K562 (cell line): ENCODE measurements around the gene WWOX.
"Not testable (repeated sequence)": the region's sequence is repeated elsewhere in the genome, so short reads cannot be mapped to it uniquely, and the experiment has no call there.

Experiments used
- CBFB ChIP-seq: sonication (generic); formaldehyde crosslinking; IDR thresholded peaks from 2 replicates; pipeline ENCODE4 v1.4.0; 2020; ENCODE audit warnings: mild to moderate bottlenecking, missing genetic modification reagents
- EP300 ChIP-seq: IDR thresholded peaks from 2 replicates; pipeline ENCODE4 v1.6.1; 2012; ENCODE audit warnings: low read length, improper control_type of control experiment
- HDGF ChIP-seq: fragments of 450-650 bp; IDR thresholded peaks from 2 replicates; pipeline ENCODE4 v1.6.1; 2016
- NFYB ChIP-seq: IDR thresholded peaks from 2 replicates; pipeline ENCODE4 v1.6.1; 2011; ENCODE audit warnings: mild to moderate bottlenecking, moderate library complexity; ENCODE audit not compliant: insufficient read length; ENCODE audit errors: extremely low read depth
- YY1 ChIP-seq, 3 experiments: IDR thresholded peaks; 2 replicates each; pipeline ENCODE4 v1.6.1; 2011; ENCODE audit warnings: low read length in 2 of 3, mild to moderate bottlenecking in 2 of 3, moderate library complexity in 2 of 3, borderline replicate concordance in 1 of 3, control low read depth in 1 of 3, low read depth in 1 of 3; ENCODE audit not compliant: insufficient read depth in 3 of 3, insufficient replicate concordance in 2 of 3, control insufficient read depth in 1 of 3, insufficient read length in 1 of 3; ENCODE audit errors: extremely low read depth in 1 of 3
- ZNF124 ChIP-seq: sonication (generic); formaldehyde crosslinking; IDR thresholded peaks from 2 replicates; pipeline ENCODE4 v1.8.1; 2022; ENCODE audit warnings: missing genetic modification reagents
- TF ChIP-seq, protein P1 (sequence below), 3 experiments: IDR thresholded peaks in 2 of 3; conservative IDR thresholded peaks in 1 of 3; 2 replicates each; pipeline ENCODE4 v1.5.1; 2011 to 2012; ENCODE audit warnings: low read length in 3 of 3, mild to moderate bottlenecking in 3 of 3, control low read depth in 2 of 3, improper control_type of control experiment in 1 of 3, inconsistent platforms in 1 of 3, low read depth in 1 of 3, mixed read lengths in 1 of 3, moderate library complexity in 1 of 3; ENCODE audit not compliant: insufficient read depth in 2 of 3
- TF ChIP-seq, protein P2 (sequence below): sonication (generic); formaldehyde crosslinking; IDR thresholded peaks from 2 replicates; pipeline ENCODE4 v1.5.0; 2020; ENCODE audit warnings: missing genetic modification reagents
- TF ChIP-seq, protein P3 (sequence below), 2 experiments: fragments of 450-650 bp; IDR thresholded peaks; 2 replicates each; pipeline ENCODE4 v1.6.1; 2016; ENCODE audit warnings: mild to moderate bottlenecking in 2 of 2, borderline replicate concordance in 1 of 2, low read depth in 1 of 2, moderate library complexity in 1 of 2
- TF ChIP-seq, protein P4 (sequence below): fragments of 150-350 bp; conservative IDR thresholded peaks from 2 replicates; pipeline ENCODE4 v1.6.1; 2014; ENCODE audit warnings: low read length

DNA sequence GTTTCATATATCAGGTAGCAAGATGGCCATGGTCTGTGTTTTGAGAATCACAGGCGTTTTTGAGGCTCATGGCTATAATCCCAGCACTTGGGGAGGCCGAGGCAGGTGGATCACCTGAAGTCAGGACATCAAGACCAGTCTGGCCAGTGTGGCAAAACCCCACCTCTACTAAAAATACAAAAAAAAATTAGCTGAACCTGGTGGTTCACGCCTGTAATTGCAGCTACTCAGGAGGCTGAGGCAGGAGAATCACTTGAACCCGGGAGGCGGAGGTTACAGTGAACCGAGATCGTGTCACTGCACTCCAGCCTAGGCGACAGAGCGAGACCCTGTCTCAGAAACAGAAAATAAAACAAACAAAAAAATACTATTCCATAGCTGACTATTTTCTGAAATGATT lies 415.4 kb downstream of the WWOX start:
- not testable (repeated sequence) for TF ChIP-seq HDGF; NFYB; YY1 (IDR thresholded peaks at IDR 0.05; ENCODE audit: borderline replicate concordance in 1 of 3, control insufficient read depth in 1 of 3, extremely low read depth in 1 of 3, insufficient read depth in 3 of 3, insufficient read length in 1 of 3, insufficient replicate concordance in 2 of 3, low read depth in 1 of 3, low read length in 2 of 3); CBFB; EP300; ZNF124 (CRISPR knock-in tag)
- TF ChIP-seq, protein P1, sequence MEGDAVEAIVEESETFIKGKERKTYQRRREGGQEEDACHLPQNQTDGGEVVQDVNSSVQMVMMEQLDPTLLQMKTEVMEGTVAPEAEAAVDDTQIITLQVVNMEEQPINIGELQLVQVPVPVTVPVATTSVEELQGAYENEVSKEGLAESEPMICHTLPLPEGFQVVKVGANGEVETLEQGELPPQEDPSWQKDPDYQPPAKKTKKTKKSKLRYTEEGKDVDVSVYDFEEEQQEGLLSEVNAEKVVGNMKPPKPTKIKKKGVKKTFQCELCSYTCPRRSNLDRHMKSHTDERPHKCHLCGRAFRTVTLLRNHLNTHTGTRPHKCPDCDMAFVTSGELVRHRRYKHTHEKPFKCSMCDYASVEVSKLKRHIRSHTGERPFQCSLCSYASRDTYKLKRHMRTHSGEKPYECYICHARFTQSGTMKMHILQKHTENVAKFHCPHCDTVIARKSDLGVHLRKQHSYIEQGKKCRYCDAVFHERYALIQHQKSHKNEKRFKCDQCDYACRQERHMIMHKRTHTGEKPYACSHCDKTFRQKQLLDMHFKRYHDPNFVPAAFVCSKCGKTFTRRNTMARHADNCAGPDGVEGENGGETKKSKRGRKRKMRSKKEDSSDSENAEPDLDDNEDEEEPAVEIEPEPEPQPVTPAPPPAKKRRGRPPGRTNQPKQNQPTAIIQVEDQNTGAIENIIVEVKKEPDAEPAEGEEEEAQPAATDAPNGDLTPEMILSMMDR (IDR thresholded peaks at IDR 0.05 in 2 of 3, conservative IDR thresholded peaks at IDR 0.05 in 1 of 3; ENCODE audit: insufficient read depth in 2 of 3, low read depth in 1 of 3, low read length in 3 of 3), result not testable (repeated sequence)
- TF ChIP-seq, protein P2, sequence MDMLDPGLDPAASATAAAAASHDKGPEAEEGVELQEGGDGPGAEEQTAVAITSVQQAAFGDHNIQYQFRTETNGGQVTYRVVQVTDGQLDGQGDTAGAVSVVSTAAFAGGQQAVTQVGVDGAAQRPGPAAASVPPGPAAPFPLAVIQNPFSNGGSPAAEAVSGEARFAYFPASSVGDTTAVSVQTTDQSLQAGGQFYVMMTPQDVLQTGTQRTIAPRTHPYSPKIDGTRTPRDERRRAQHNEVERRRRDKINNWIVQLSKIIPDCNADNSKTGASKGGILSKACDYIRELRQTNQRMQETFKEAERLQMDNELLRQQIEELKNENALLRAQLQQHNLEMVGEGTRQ (CRISPR knock-in tag), result not testable (repeated sequence)
- TF ChIP-seq, protein P3, sequence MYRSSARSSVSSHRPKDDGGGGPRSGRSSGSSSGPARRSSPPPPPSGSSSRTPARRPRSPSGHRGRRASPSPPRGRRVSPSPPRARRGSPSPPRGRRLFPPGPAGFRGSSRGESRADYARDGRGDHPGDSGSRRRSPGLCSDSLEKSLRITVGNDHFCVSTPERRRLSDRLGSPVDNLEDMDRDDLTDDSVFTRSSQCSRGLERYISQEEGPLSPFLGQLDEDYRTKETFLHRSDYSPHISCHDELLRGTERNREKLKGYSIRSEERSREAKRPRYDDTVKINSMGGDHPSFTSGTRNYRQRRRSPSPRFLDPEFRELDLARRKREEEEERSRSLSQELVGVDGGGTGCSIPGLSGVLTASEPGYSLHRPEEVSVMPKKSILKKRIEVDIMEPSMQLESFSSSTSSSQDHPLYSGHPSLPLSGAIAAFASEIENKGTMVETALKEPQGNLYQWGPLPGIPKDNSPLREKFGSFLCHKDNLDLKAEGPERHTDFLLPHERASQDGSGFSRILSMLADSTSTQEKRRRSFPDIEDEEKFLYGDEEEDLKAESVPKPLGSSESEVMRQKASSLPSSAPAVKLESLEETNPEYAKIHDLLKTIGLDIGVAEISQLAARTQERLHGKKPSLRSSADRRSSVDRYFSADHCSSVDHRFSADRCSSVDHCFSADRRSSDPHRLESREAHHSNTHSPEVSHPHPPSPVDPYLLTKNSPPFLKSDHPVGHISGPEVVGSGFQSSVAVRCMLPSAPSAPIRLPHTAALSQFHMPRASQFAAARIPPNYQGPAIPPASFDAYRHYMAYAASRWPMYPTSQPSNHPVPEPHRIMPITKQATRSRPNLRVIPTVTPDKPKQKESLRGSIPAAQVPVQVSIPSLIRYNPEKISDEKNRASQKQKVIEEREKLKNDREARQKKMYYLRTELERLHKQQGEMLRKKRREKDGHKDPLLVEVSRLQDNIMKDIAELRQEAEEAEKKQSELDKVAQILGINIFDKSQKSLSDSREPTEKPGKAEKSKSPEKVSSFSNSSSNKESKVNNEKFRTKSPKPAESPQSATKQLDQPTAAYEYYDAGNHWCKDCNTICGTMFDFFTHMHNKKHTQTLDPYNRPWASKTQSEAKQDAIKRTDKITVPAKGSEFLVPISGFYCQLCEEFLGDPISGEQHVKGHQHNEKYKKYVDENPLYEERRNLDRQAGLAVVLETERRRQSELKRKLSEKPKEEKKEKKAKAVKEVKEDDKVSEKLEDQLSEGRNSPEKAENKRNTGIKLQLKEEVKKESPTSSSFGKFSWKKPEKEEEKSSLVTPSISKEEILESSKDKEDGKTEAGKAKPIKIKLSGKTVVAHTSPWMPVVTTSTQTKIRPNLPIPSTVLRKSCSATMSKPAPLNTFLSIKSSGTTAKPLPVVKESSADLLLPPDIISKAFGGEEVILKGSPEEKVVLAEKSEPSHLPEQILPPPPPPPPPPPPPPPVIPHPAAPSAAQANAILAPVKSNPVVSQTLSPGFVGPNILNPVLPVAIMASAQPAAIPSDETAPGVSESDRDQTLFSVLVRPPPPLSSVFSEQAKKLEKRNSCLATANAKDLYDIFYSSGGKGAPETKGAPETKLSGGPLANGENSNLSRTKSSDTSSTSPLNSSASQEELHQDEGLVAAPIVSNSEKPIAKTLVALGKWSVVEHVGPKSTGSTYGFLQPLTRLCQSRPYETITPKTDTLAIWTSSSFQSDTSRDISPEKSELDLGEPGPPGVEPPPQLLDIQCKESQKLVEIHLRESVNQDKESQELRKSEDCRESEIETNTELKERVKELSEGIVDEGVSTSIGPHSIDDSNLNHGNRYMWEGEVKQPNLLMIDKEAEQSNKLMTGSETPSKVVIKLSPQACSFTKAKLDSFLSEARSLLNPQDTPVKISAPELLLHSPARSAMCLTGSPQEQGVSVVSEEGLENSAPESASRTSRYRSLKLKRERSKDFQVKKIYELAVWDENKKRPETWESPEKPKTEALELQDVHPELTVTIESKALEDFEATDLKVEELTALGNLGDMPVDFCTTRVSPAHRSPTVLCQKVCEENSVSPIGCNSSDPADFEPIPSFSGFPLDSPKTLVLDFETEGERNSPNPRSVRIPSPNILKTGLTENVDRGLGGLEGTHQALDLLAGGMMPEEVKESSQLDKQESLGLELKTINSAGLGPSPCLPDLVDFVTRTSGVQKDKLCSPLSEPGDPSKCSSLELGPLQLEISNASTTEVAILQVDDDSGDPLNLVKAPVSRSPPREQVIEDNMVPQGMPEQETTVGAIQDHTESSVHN (IDR thresholded peaks at IDR 0.05; ENCODE audit: borderline replicate concordance in 1 of 2, low read depth in 1 of 2), result not testable (repeated sequence)
- TF ChIP-seq, protein P4, sequence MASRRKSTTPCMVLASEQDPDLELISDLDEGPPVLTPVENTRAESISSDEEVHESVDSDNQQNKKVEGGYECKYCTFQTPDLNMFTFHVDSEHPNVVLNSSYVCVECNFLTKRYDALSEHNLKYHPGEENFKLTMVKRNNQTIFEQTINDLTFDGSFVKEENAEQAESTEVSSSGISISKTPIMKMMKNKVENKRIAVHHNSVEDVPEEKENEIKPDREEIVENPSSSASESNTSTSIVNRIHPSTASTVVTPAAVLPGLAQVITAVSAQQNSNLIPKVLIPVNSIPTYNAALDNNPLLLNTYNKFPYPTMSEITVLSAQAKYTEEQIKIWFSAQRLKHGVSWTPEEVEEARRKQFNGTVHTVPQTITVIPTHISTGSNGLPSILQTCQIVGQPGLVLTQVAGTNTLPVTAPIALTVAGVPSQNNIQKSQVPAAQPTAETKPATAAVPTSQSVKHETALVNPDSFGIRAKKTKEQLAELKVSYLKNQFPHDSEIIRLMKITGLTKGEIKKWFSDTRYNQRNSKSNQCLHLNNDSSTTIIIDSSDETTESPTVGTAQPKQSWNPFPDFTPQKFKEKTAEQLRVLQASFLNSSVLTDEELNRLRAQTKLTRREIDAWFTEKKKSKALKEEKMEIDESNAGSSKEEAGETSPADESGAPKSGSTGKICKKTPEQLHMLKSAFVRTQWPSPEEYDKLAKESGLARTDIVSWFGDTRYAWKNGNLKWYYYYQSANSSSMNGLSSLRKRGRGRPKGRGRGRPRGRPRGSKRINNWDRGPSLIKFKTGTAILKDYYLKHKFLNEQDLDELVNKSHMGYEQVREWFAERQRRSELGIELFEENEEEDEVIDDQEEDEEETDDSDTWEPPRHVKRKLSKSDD, result not testable (repeated sequence)
